Measurements from ENCODE around the gene AURKA. TPM values are rescaled to one million over a fixed set of nuclear protein-coding genes. Genes with fewer than 3 reads are reported as not detected.

AURKA gene
- total RNA-seq, 1 experiment from 2014 or later: 115 TPM

GRCh38 chr20:56324806-56325205 is 67.2 kb downstream of the AURKA start:
- POLR2A ChIA-PET: no interaction called here
- TF ChIP-seq SIN3A (IDR thresholded peaks at IDR 0.05; ENCODE audit: borderline replicate concordance, insufficient read depth, low read depth, low read length) (no peak), REST (IDR thresholded peaks at IDR 0.05; ENCODE audit: insufficient read depth in 1 of 2, low read depth in 2 of 2, low read length in 1 of 2) (no peak), CTCF (IDR thresholded peaks at IDR 0.05) (no peak), TCF7L2 (IDR thresholded peaks at IDR 0.05; ENCODE audit: low read depth, low read length) (no peak), POLR2AphosphoS5 (IDR thresholded peaks at IDR 0.05; ENCODE audit: low read depth, low read length) (no peak)
- Histone ChIP-seq H3K27ac (ENCODE audit: low read length) (no peak overlapping the region), H3K36me3 (ENCODE audit: control insufficient read depth, insufficient read depth, low read length) (no peaks in the 10 kb centered on the region), H3K9me3 (ENCODE audit: control insufficient read depth, insufficient read depth, low read depth, low read length) (no peaks in the 10 kb centered on the region), H3K27me3 (ENCODE audit: control insufficient read depth, insufficient read depth, low read length) (no peaks in the 10 kb centered on the region), H3K4me1 (ENCODE audit: control insufficient read depth, insufficient read depth, low read length) (no peaks in the 10 kb centered on the region), H3K4me3 (ENCODE audit: low read depth in 2 of 2, low read length in 2 of 2) (no peak overlapping the region)
- ATAC-seq: no peak
- intact Hi-C loops (cut with micrococcal nuclease; ENCODE audit: unreplicated experiment): no loop called here
- DNase-seq (ENCODE audit: low read depth, low spot score): no peak
- in situ Hi-C loops (cut with HindIII; ENCODE audit: low pct_unique_long_range_greater_than_20kb, low sequenced_read_pairs): no loop called here
- BruUV-seq (replicated peaks): no TSS peak
- CTCF ChIA-PET: no interaction called here

- no peaks in the 10 kb centered on the region for H3K9me3 ChIP-seq (ENCODE audit: control insufficient read depth, insufficient read depth, low read depth, low read length)
Observed at GRCh38 chr20:56323656-56324055, 68.4 kb downstream of the AURKA start.

More at GRCh38 chr20:56323656-56324055, 68.4 kb downstream of the AURKA start:
- intact Hi-C loops (cut with micrococcal nuclease; ENCODE audit: unreplicated experiment): no loop called here
- POLR2A ChIA-PET: no interaction called here
- DNase-seq (ENCODE audit: low read depth, low spot score) (no peak), ATAC-seq (no peak)
- H3K4me3 ChIP-seq (ENCODE audit: low read depth in 2 of 2, low read length in 2 of 2): no peak overlapping the region
- CTCF ChIA-PET: no interaction called here
- no peaks in the 10 kb centered on the region for H3K4me1 ChIP-seq (ENCODE audit: control insufficient read depth, insufficient read depth, low read length)
- H3K27ac ChIP-seq (ENCODE audit: low read length): no peak overlapping the region
- no peaks in the 10 kb centered on the region for H3K27me3 ChIP-seq (ENCODE audit: control insufficient read depth, insufficient read depth, low read length)
- H3K36me3 ChIP-seq (ENCODE audit: control insufficient read depth, insufficient read depth, low read length): no peaks in the 10 kb centered on the region
- no TSS peak for BruUV-seq (replicated peaks)
- in situ Hi-C loops (cut with HindIII; ENCODE audit: low pct_unique_long_range_greater_than_20kb, low sequenced_read_pairs): no loop called here
- TF ChIP-seq CTCF (IDR thresholded peaks at IDR 0.05) (no peak), TCF7L2 (IDR thresholded peaks at IDR 0.05; ENCODE audit: low read depth, low read length) (no peak), POLR2AphosphoS5 (IDR thresholded peaks at IDR 0.05; ENCODE audit: low read depth, low read length) (no peak), SIN3A (IDR thresholded peaks at IDR 0.05; ENCODE audit: borderline replicate concordance, insufficient read depth, low read depth, low read length) (no peak), REST (IDR thresholded peaks at IDR 0.05; ENCODE audit: insufficient read depth in 1 of 2, low read depth in 2 of 2, low read length in 1 of 2) (no peak)

Measured in Panc1 (cell line).